Adipose tissue (tissue), 3 donors: Measurements from ENCODE around the gene CDC5L. TPM values are rescaled to one million over a fixed set of nuclear protein-coding genes. Genes with fewer than 3 reads are reported as not detected.

Source experiments
- H3K27ac ChIP-seq: one replicate; pipeline ENCODE4 v1.5.1; 2013; ENCODE audit warnings: low read depth, low read length
- WGBS, 3 donors: extraction: QIAGEN DNeasy Blood & Tissue Kit; methylation state at CpG; one replicate each; pipeline ENCODE4 v1.1.7; 2013; 5-methylcytosine and 5-hydroxymethylcytosine counted together
- polyA plus RNA-seq, 3 donors: library from polyadenylated mRNA; stranded (reverse); fragments of 200-250 nt; gene quantifications; one replicate each; pipeline ENCODE4 v1.2.3, GENCODE V29; 2013
- donor health status: healthy with polysubstance abuse.
- donor health status: Bipolar disorder and iron deficiency.
- donor health status: healthy.

CDC5L gene
- polyA plus RNA-seq, 3 donors, result 6.5 to 8.4 (median 7.6) TPM

- WGBS, 3 donors, result 86 to 93% (median 91%) methylated on average over 11 of the region's 11 CpGs
- H3K27ac ChIP-seq, result no peak overlapping the region
Measured at GRCh38 chr6:44463728-44464450, 76.4 kb downstream of the CDC5L start.

- H3K27ac ChIP-seq, result no peak overlapping the region
- WGBS, 3 donors, result 71 to 77% (median 75%) methylated on average over 13 of the region's 13 CpGs
Measured at GRCh38 chr6:44464527-44465310, 77.2 kb downstream of the CDC5L start.

DNA sequence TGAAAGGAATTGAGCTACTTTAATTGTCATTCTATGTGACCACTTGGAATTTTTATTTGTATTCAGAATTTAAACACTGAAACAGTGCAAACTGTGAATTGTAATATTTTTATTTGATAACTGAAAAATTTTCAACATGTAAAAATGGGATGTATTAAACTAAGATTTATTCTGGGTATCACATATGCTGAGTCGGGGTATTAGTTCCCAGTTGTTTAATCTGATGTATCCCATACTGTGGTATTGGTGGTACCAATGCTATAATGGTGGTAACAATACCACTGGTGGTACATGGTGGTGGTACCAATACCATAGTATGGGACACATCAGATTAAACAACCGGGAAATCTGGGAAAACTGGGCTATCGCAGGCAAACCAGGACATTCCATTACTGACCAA is 79.4 kb downstream of the CDC5L start:
- WGBS, 3 donors, result 93 to 95% (median 94%) methylated on average over 3 of the region's 3 CpGs
- H3K27ac ChIP-seq, result no peak overlapping the region

- no peak overlapping the region for H3K27ac ChIP-seq
- 70 to 84% (median 82%) methylated on average over 6 of the region's 6 CpGs for WGBS, 3 donors
Measured at GRCh38 chr6:44468835-44469234, 81.3 kb downstream of the CDC5L start.

- WGBS, 3 donors, result 26 to 74% (median 73%) methylated on average over 7 of the region's 7 CpGs
- no peak overlapping the region for H3K27ac ChIP-seq
Measured at GRCh38 chr6:44470115-44470464, 82.6 kb downstream of the CDC5L start.

- no peak overlapping the region for H3K27ac ChIP-seq
- WGBS, 3 donors, result 62 to 73% (median 71%) methylated on average over 2 of the region's 2 CpGs
Measured at GRCh38 chr6:44470746-44471145, 83.2 kb downstream of the CDC5L start.

DNA sequence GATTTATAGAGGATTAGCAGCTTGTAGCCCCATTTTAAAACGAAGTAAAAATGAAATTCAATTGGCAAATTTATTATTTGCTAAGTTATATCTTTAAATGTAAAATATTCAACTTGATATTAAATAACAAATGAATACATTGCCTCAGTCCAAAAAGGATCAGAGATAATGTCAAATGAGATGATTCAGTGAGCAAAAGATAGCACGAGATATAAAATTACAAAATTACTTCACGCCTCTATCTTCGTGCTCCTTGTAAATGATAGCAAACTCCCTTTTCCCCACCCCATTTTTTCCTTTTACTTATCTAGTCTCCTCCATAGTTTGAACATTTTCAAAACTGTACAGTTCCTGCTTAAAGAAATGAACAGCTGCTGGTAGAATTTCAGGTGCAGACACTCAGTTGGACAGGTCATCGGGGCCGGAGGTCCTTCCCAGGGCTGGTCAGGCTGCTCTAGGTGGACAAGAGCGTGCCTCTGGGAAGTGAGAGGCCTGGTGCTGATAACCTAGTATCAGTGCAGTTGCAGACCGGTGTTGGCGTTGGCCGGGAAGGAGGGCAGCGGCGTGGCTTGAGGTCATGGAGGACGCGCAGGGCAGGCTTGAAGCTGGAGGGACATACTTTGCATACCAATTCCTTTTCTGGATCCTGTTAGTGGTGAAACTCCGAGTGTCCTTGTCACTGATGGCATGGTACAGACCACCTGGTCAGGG is 83.9 kb downstream of the CDC5L start:
- 79 to 82% (median 81%) methylated on average over 15 of the region's 15 CpGs for WGBS, 3 donors
- H3K27ac ChIP-seq, result no peak overlapping the region

- H3K27ac ChIP-seq, result no peak overlapping the region
- WGBS, 3 donors, result 72 to 80% (median 77%) methylated on average over 13 of the region's 13 CpGs
Measured at GRCh38 chr6:44472250-44472945, 84.9 kb downstream of the CDC5L start.

GRCh38 chr6:44473393-44474189 is 86.1 kb downstream of the CDC5L start:
- no peak overlapping the region for H3K27ac ChIP-seq
- 81 to 90% (median 83%) methylated on average over 19 of the region's 19 CpGs for WGBS, 3 donors

DNA sequence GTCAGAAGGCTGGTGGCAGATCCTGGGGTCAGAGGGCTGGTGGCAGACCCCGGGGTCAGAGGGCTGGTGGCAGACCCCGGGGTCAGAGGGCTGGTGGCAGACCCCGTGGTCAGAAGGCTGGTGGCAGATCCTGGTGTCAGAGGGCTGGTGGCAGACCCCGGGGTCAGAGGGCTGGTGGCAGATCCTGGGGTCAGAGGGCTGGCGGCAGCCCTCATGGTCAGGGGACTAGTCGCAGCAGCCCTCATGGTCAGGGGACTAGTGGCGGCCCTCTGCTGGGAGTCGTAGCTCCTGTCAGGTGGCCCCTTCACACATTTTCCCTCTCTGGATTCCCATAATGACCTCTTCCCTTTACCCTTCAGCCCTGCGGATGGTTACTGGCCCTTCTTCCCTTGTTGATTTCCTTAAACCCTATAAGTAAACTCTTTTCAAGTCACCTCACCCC is 86.7 kb downstream of the CDC5L start:
- WGBS, 3 donors, result 86 to 92% (median 87%) methylated on average over 8 to 9 of the region's 9 CpGs
- H3K27ac ChIP-seq, result no peak overlapping the region

DNA sequence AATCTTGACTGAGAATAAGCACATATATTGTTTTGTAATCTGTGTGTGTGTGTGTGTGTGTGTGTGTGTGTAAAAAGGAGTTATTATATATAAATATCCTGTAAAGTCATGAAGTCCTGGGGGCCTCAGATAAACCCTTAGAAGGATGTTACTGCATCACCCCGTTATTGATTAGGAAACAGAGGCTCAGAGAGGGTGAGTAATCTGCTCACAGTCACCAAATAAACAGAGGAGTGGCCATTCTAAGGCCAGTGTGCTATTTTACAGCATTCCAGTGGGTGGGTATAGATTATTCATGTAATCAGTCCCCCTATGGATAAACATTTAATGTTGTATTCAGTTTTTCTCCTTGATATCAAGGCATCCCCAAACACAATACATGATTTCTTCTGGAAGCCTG is 87.1 kb downstream of the CDC5L start:
- 32 to 70% (median 66%) methylated on average over 1 of the region's 1 CpG for WGBS, 3 donors
- H3K27ac ChIP-seq, result no peak overlapping the region

- H3K27ac ChIP-seq, result no peak overlapping the region
- 17 to 25% (median 22%) methylated on average over 6 of the region's 6 CpGs for WGBS, 3 donors
Measured at GRCh38 chr6:44475417-44475778, 87.9 kb downstream of the CDC5L start.

GRCh38 chr6:44475779-44476434 is 88.4 kb downstream of the CDC5L start:
- WGBS, 3 donors, result 40 to 47% (median 43%) methylated on average over 20 to 23 of the region's 23 CpGs

DNA sequence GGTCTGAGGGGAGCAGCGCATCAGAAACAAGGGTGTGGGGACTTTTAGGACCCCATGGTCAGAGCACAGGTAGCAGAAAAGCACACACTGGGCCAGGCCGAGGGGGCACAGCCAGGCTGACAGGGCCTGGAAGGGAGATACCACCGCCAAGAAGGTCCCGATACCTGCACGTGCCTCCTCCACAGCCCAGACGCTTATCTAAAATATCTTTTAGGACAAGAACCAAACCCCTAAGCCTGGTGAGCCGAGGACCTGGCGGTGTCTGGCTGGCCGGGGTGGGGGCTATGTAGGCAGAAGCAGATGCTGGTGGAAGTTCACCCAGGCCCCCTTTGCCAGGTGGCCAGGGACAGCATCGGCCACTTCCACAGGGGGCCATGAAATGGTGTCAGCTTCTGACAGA is 89.3 kb downstream of the CDC5L start:
- 91 to 96% (median 95%) methylated on average over 10 of the region's 10 CpGs for WGBS, 3 donors
- H3K27ac ChIP-seq, result no peak overlapping the region

More at GRCh38 chr6:44475779-44476434, 88.4 kb downstream of the CDC5L start:
- H3K27ac ChIP-seq, result no peak overlapping the region

- no peak overlapping the region for H3K27ac ChIP-seq
- 92 to 94% (median 93%) methylated on average over 5 of the region's 5 CpGs for WGBS, 3 donors
Measured at GRCh38 chr6:44477293-44477894, 89.9 kb downstream of the CDC5L start.

- WGBS, 3 donors, result 61 to 85% (median 75%) methylated on average over 3 of the region's 3 CpGs
Measured at GRCh38 chr6:44478158-44478557, 90.7 kb downstream of the CDC5L start.

GRCh38 chr6:44478591-44479254 is 91.2 kb downstream of the CDC5L start:
- 62 to 80% (median 77%) methylated on average over 11 of the region's 11 CpGs for WGBS, 3 donors
- no peak overlapping the region for H3K27ac ChIP-seq

More at GRCh38 chr6:44478158-44478557, 90.7 kb downstream of the CDC5L start:
- no peak overlapping the region for H3K27ac ChIP-seq
